Endothelial cell of umbilical vein (primary cell): ENCODE measurements around the gene RBSN. TPM values are rescaled to one million over a fixed set of nuclear protein-coding genes. Genes with fewer than 3 reads are reported as not detected.

Source experiments
- BruUV-seq: library from RNA; stranded (reverse); fragments of 400-500 nt; replicated peaks from 2 replicates; lab custom pipeline; 2021; lab: Mats Ljungman, UMichigan
- CTCF ChIA-PET: fragments of 300-600, 350-600 bp; sonication (Branson Sonifier 250); formaldehyde crosslinking; loops from one replicate; lab custom pipeline; 2021; ENCODE audit warnings: antibody characterized with exemption, inconsistent platforms; lab: Charles Lee
- POLR2A ChIA-PET: fragments of 300-600, 350-600 bp; sonication (Branson Sonifier 250); formaldehyde crosslinking; loops from one replicate; lab custom pipeline; 2021; ENCODE audit warnings: antibody characterized with exemption, inconsistent platforms; lab: Charles Lee
- DNase-seq: peaks from one replicate; pipeline ENCODE4 v3.0.0-alpha.2; 2011; ENCODE audit warnings: low read depth, low spot score
- FAIRE-seq: peaks from 2 replicates; lab custom pipeline; 2011; peaks lifted over from hg19 to GRCh38; lab: Jason Lieb, UNC
- H2AFZ ChIP-seq: 2 replicates; pipeline ENCODE4 v1.6.0; 2012; ENCODE audit warnings: low read depth, low read length, control low read depth, inconsistent platforms
- H3K27ac ChIP-seq: 2 replicates; pipeline ENCODE4 v1.5.1; 2011; ENCODE audit warnings: low read depth, mild to moderate bottlenecking, control low read depth, low read length, moderate library complexity; ENCODE audit not compliant: insufficient read depth
- H3K27me3 ChIP-seq, 2 experiments: 2 replicates each; pipeline versions ENCODE4 v1.6.0 to v1.6.1; 2011; ENCODE audit warnings: low read length in 2 of 2, mixed read lengths in 1 of 2; ENCODE audit not compliant: control insufficient read depth in 2 of 2, insufficient read depth in 2 of 2
- H3K36me3 ChIP-seq, 2 experiments: 2 replicates in 1 of 2; 3 replicates in 1 of 2; pipeline ENCODE4 v1.5.1; 2011; ENCODE audit warnings: low read length in 2 of 2, mild to moderate bottlenecking in 1 of 2, moderate library complexity in 1 of 2; ENCODE audit not compliant: control insufficient read depth in 2 of 2, insufficient read depth in 2 of 2; ENCODE audit errors: extremely low read depth in 1 of 2
- H3K4me1 ChIP-seq: 3 replicates; pipeline ENCODE4 v1.5.1; 2011; ENCODE audit warnings: mild to moderate bottlenecking, low read length; ENCODE audit not compliant: control insufficient read depth, insufficient read depth; ENCODE audit errors: extremely low read depth
- H3K4me2 ChIP-seq: 2 replicates; pipeline ENCODE4 v1.6.1; 2011; ENCODE audit warnings: low read length, control low read depth, mixed read lengths; ENCODE audit not compliant: insufficient read depth
- H3K4me3 ChIP-seq, 3 experiments: fragments of 200-600 bp in 1 of 3; sonication (generic), shearing (Covaris generic) in 1 of 3; replicated peaks in 1 of 3; 2 replicates each; pipeline ENCODE4 v1.5.1; 2011 to 2016; ENCODE audit warnings: control low read depth in 3 of 3, low read length in 3 of 3, mild to moderate bottlenecking in 2 of 3, inconsistent platforms in 1 of 3, low read depth in 1 of 3, moderate library complexity in 1 of 3; ENCODE audit not compliant: insufficient read depth in 1 of 3
- H3K79me2 ChIP-seq: 2 replicates; pipeline ENCODE4 v1.6.0; 2012; ENCODE audit warnings: low read length, inconsistent platforms; ENCODE audit not compliant: control insufficient read depth, insufficient read depth
- H3K9ac ChIP-seq: replicated peaks from 2 replicates; pipeline ENCODE3; 2011; ENCODE audit warnings: low read length, control low read depth; ENCODE audit not compliant: insufficient read depth; ENCODE audit errors: extremely low read depth
- H3K9me1 ChIP-seq: replicated peaks from 3 replicates; pipeline ENCODE4 v1.6.0; 2011; ENCODE audit warnings: mild to moderate bottlenecking, low read length; ENCODE audit not compliant: control insufficient read depth, insufficient read depth; ENCODE audit errors: extremely low read depth
- H3K9me3 ChIP-seq: replicated peaks from 2 replicates; pipeline ENCODE4 v1.5.1; 2012; ENCODE audit warnings: low read length, inconsistent platforms; ENCODE audit not compliant: control insufficient read depth, insufficient read depth
- H4K20me1 ChIP-seq: replicated peaks from 2 replicates; pipeline ENCODE3; 2011; ENCODE audit warnings: mild to moderate bottlenecking, low read length; ENCODE audit not compliant: control insufficient read depth, insufficient read depth; ENCODE audit errors: extremely low read depth
- CTCF ChIP-seq, 2 donors: IDR thresholded peaks; 1 replicate in 1 of 2; 2 replicates in 1 of 2; pipeline ENCODE4 v1.5.1; 2011; ENCODE audit warnings: low read length in 2 of 2, mild to moderate bottlenecking in 2 of 2, moderate library complexity in 2 of 2, control low read depth in 1 of 2, inconsistent platforms in 1 of 2, low read depth in 1 of 2; ENCODE audit not compliant: insufficient read depth in 1 of 2; ENCODE audit errors: extremely low read depth in 1 of 2
- EZH2 ChIP-seq: IDR thresholded peaks from 2 replicates; pipeline ENCODE4 v1.6.1; 2012; ENCODE audit warnings: borderline replicate concordance, low read depth, mild to moderate bottlenecking, moderate library complexity, low read length, inconsistent platforms; ENCODE audit not compliant: severe bottlenecking
- FOS ChIP-seq: IDR thresholded peaks from 2 replicates; pipeline ENCODE4 v1.6.1; 2011; ENCODE audit warnings: mild to moderate bottlenecking, low read length, moderate library complexity, borderline replicate concordance; ENCODE audit not compliant: insufficient read depth
- GATA2 ChIP-seq: IDR thresholded peaks from 2 replicates; pipeline ENCODE4 v1.7.0; 2011; ENCODE audit warnings: low read depth, mild to moderate bottlenecking, moderate library complexity, mixed read lengths, low read length; ENCODE audit not compliant: insufficient read length, insufficient read depth
- JUN ChIP-seq: IDR thresholded peaks from 2 replicates; pipeline ENCODE4 v1.6.1; 2011; ENCODE audit warnings: borderline replicate concordance, low read depth; ENCODE audit not compliant: insufficient read length, insufficient read depth
- MAX ChIP-seq: IDR thresholded peaks from 2 replicates; pipeline ENCODE4 v1.6.1; 2011; ENCODE audit not compliant: insufficient read depth, insufficient read length
- MYC ChIP-seq: IDR thresholded peaks from one replicate; pipeline ENCODE4 v1.6.1; 2011; ENCODE audit warnings: mild to moderate bottlenecking, low read depth, low read length
- POLR2A ChIP-seq: IDR thresholded peaks from 2 replicates; pipeline ENCODE4 v1.6.1; 2012; ENCODE audit warnings: low read depth, mild to moderate bottlenecking, control low read depth, low read length
- POLR2AphosphoS5 ChIP-seq: IDR thresholded peaks from 2 replicates; pipeline ENCODE4 v1.6.1; 2012; ENCODE audit warnings: low read depth, mild to moderate bottlenecking, control low read depth, low read length, moderate library complexity; ENCODE audit not compliant: insufficient read depth
- dilution Hi-C: fragments of 300-500 bp; cut with MboI; formaldehyde crosslinking; loops from one replicate; pipeline ENCODE4 v1.15.0; 2019; ENCODE audit warnings: low sequenced_read_pairs; ENCODE audit not compliant: extremely low pct_ligation_motif_present
- intact Hi-C: fragments of 100-400 bp; cut with micrococcal nuclease; formaldehyde crosslinking; loops from one replicate; pipeline ENCODE4 v1.10.0; 2022
- polyA plus RNA-seq, 4 experiments: library from polyadenylated mRNA; depleted of rRNA in 3 of 4; stranded (reverse) in 3 of 4; unstranded in 1 of 4; fragments of >200 nt; gene quantifications; 2 replicates each; pipeline versions ENCODE4 v1.2.1 to v1.2.3, GENCODE V29; 2011 to 2012; ENCODE audit warnings: missing spikeins in 1 of 4
- total RNA-seq: library from RNA; stranded (reverse); gene quantifications from 2 replicates; pipeline ENCODE4 v1.2.3, GENCODE V29; 2021

The RBSN gene
- total and polyA plus RNA-seq, 2 donors (not counting 3 experiments of a cell fraction or from before 2014, with no cell fraction given): 6.7 to 23.6 TPM

- no peak overlapping the region for H3K9ac ChIP-seq
- H3K9me1 ChIP-seq: no peaks in the 10 kb centered on the region
- H3K79me2 ChIP-seq: no peaks in the 10 kb centered on the region
- no peaks in the 10 kb centered on the region for H4K20me1 ChIP-seq
- DNase-seq: no peak
- no peak for FAIRE-seq
- peaks cover 19 to 27% of the 10 kb centered on the region in 2 experiments for H3K36me3 ChIP-seq
- no peak overlapping the region for H2AFZ ChIP-seq
- no peak overlapping the region for H3K4me3 ChIP-seq
- no peak overlapping the region for H3K4me2 ChIP-seq
- H3K4me1 ChIP-seq: no peaks in the 10 kb centered on the region
- no peaks in the 10 kb centered on the region for H3K27me3 ChIP-seq
- TF ChIP-seq FOS: no peak
- no peak for TF ChIP-seq CTCF (IDR thresholded peaks at IDR 0.05; ENCODE audit: extremely low read depth in 1 of 2, insufficient read depth in 1 of 2, low read depth in 1 of 2, low read length in 2 of 2)
- TF ChIP-seq POLR2AphosphoS5: no peak
- no peak for TF ChIP-seq MAX
- no peak for TF ChIP-seq GATA2
- TF ChIP-seq JUN: no peak
- TF ChIP-seq MYC: no peak
- TF ChIP-seq EZH2: no peak
- no peak for TF ChIP-seq POLR2A
- dilution Hi-C loops (no loop called here), intact Hi-C loops (no loop called here)
- POLR2A ChIA-PET: no interaction called here
- no peaks in the 10 kb centered on the region for H3K9me3 ChIP-seq
- CTCF ChIA-PET: no interaction called here
- no TSS peak for BruUV-seq
- no peak overlapping the region for H3K27ac ChIP-seq
Observed at GRCh38 chr3:15086699-15087098, 12.2 kb downstream of the RBSN start.
